Neural cell (in vitro differentiated cells): ENCODE data around the gene TTYH3.

ENCODE experiments used
- CTCF ChIP-seq: fragments of 450-650 bp; IDR thresholded peaks from 2 replicates; pipeline ENCODE4 v1.5.1; 2014; ENCODE audit warnings: antibody characterized with exemption, mild to moderate bottlenecking, moderate library complexity; ENCODE audit not compliant: poor library complexity, severe bottlenecking
- EP300 ChIP-seq: fragments of 450-650 bp; conservative IDR thresholded peaks from 2 replicates; pipeline ENCODE4 v1.6.1; 2014; ENCODE audit warnings: antibody characterized with exemption, mild to moderate bottlenecking, moderate library complexity; ENCODE audit not compliant: poor library complexity, severe bottlenecking
- EZH2 ChIP-seq: fragments of 200-600, 300-800 bp; shearing (Covaris generic), sonication (generic); IDR thresholded peaks from 2 replicates; pipeline ENCODE4 v1.6.1; 2014; ENCODE audit warnings: antibody characterized with exemption, low read length, borderline replicate concordance, mild to moderate bottlenecking; ENCODE audit not compliant: insufficient read depth, poor library complexity, severe bottlenecking
- MXI1 ChIP-seq: fragments of 450-650 bp; conservative IDR thresholded peaks from 2 replicates; pipeline ENCODE4 v1.6.1; 2014; ENCODE audit warnings: antibody characterized with exemption, mild to moderate bottlenecking; ENCODE audit not compliant: poor library complexity, severe bottlenecking
- POLR2AphosphoS5 ChIP-seq: IDR thresholded peaks from 2 replicates; pipeline ENCODE4 v1.6.1; 2012
- RAD21 ChIP-seq: fragments of 450-650 bp; conservative IDR thresholded peaks from 2 replicates; pipeline ENCODE4 v1.6.1; 2014; ENCODE audit warnings: antibody characterized with exemption, mild to moderate bottlenecking, moderate library complexity
- TF ChIP-seq, protein P1 (sequence below): IDR thresholded peaks from 2 replicates; pipeline ENCODE4 v1.6.1; 2012; ENCODE audit warnings: borderline replicate concordance

GRCh38 chr7:2601065-2601464 is 30.7 kb upstream of the TTYH3 start:
- TF ChIP-seq MXI1 (no peak), POLR2AphosphoS5 (no peak), CTCF (no peak), EZH2 (no peak), EP300 (no peak), RAD21 (no peak)
- TF ChIP-seq, protein P1, sequence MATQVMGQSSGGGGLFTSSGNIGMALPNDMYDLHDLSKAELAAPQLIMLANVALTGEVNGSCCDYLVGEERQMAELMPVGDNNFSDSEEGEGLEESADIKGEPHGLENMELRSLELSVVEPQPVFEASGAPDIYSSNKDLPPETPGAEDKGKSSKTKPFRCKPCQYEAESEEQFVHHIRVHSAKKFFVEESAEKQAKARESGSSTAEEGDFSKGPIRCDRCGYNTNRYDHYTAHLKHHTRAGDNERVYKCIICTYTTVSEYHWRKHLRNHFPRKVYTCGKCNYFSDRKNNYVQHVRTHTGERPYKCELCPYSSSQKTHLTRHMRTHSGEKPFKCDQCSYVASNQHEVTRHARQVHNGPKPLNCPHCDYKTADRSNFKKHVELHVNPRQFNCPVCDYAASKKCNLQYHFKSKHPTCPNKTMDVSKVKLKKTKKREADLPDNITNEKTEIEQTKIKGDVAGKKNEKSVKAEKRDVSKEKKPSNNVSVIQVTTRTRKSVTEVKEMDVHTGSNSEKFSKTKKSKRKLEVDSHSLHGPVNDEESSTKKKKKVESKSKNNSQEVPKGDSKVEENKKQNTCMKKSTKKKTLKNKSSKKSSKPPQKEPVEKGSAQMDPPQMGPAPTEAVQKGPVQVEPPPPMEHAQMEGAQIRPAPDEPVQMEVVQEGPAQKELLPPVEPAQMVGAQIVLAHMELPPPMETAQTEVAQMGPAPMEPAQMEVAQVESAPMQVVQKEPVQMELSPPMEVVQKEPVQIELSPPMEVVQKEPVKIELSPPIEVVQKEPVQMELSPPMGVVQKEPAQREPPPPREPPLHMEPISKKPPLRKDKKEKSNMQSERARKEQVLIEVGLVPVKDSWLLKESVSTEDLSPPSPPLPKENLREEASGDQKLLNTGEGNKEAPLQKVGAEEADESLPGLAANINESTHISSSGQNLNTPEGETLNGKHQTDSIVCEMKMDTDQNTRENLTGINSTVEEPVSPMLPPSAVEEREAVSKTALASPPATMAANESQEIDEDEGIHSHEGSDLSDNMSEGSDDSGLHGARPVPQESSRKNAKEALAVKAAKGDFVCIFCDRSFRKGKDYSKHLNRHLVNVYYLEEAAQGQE, result no peak
